Measurements from ENCODE around the gene MAML2. TPM values are rescaled to one million over a fixed set of nuclear protein-coding genes. Genes with fewer than 3 reads are reported as not detected.

Gene MAML2
- total RNA-seq, 1 experiment from 2014 or later, result 2.7 TPM

DNA sequence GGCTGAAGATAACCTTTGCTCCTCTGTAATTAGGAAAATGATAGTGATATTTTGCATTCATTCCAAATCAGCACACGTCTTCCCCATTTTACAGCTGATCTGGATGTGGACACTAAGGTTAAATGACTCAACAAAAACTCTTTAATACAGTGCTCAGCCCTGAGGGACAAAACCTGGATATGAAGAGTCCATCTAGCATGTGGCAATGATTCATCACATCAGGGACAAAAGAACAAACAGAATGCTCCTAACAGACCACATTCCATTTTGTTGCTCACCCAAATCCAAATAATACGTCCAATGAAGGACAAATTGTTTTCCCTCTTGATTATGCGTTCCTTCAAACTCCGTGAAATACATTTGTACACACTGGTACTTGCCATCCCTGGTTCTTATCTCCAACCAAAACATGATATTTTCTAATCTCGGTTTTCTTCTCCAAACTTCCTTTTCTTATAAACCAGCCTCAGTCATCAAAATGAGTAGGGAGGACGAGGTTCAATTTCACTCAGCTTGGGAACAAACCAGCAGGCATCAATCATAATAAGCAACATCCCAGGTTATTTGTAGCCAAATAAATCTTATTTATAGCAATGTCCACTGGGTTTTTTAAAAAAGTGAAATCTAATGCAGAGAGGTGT lies 365.3 kb downstream of the MAML2 start:
- Histone ChIP-seq H2BK20ac (ENCODE audit: low read depth, low read length, poor library complexity, severe bottlenecking) (no peak overlapping the region), H3K9ac (ENCODE audit: extremely low read depth, insufficient read length, low read length) (no peak overlapping the region), H3K79me1 (ENCODE audit: insufficient read depth, low read depth, low read length, poor library complexity, severe bottlenecking) (no peaks in the 10 kb centered on the region), H3K18ac (ENCODE audit: insufficient read length, low read depth, low read length) (no peak overlapping the region), H3K27me3 (ENCODE audit: insufficient read depth, low read length) (no peaks in the 10 kb centered on the region), H3K4me1 (ENCODE audit: insufficient read depth, low read length) (no peaks in the 10 kb centered on the region), H2BK120ac (ENCODE audit: low read depth, low read length, poor library complexity, severe bottlenecking) (no peak overlapping the region), H4K91ac (ENCODE audit: insufficient read length, low read depth, low read length) (no peak overlapping the region), H2BK5ac (ENCODE audit: insufficient read length, low read length) (no peak overlapping the region), H2AFZ (ENCODE audit: low read length) (no peak overlapping the region), H3T11ph (ENCODE audit: low read length) (no peak overlapping the region), H3K23me2 (ENCODE audit: insufficient read length, low read depth, low read length, poor library complexity, severe bottlenecking) (no peaks in the 10 kb centered on the region), H4K8ac (replicated peaks; ENCODE audit: insufficient read length, low read depth, low read length) (no peak overlapping the region), H3K27ac (ENCODE audit: insufficient read length, low read depth, low read length) (no peak overlapping the region), H3K4ac (ENCODE audit: low read depth, low read length) (no peak overlapping the region), H3K4me2 (ENCODE audit: insufficient read depth, insufficient read length, low read length) (no peak overlapping the region), H3K14ac (ENCODE audit: insufficient read depth, low read length) (no peak overlapping the region), H3K56ac (ENCODE audit: insufficient read length, low read depth, low read length) (no peak overlapping the region), H4K5ac (ENCODE audit: insufficient read length, low read depth, low read length) (no peak overlapping the region), H3K79me2 (ENCODE audit: insufficient read depth, low read length) (no peaks in the 10 kb centered on the region), H2BK12ac (ENCODE audit: insufficient read length, low read depth, low read length) (no peak overlapping the region), H2BK15ac (ENCODE audit: low read depth, low read length) (no peak overlapping the region), H3K23ac (ENCODE audit: insufficient read length, low read depth, low read length) (no peak overlapping the region), H2AK5ac (ENCODE audit: insufficient read length, low read length) (no peak overlapping the region), H4K20me1 (ENCODE audit: control insufficient read depth, insufficient read depth, insufficient read length) (no peaks in the 10 kb centered on the region), H3K9me3 (ENCODE audit: control insufficient read depth, low read depth, low read length) (no peaks in the 10 kb centered on the region)
- Mint-ChIP-seq H3K9me3 (no peaks in the 10 kb centered on the region), H3K27ac (no peak overlapping the region; a peak in 1 of 7 replicates), H3K36me3 (ENCODE audit: insufficient read depth in 1 of 3, low read depth in 3 of 3) (no peaks in the 10 kb centered on the region; a peak in 1 of 7 replicates), H3K4me3 (no peak overlapping the region), H3K27me3 (ENCODE audit: low read depth) (no peaks in the 10 kb centered on the region), H3K4me1 (no peaks in the 10 kb centered on the region)
- TF ChIP-seq, protein P1, sequence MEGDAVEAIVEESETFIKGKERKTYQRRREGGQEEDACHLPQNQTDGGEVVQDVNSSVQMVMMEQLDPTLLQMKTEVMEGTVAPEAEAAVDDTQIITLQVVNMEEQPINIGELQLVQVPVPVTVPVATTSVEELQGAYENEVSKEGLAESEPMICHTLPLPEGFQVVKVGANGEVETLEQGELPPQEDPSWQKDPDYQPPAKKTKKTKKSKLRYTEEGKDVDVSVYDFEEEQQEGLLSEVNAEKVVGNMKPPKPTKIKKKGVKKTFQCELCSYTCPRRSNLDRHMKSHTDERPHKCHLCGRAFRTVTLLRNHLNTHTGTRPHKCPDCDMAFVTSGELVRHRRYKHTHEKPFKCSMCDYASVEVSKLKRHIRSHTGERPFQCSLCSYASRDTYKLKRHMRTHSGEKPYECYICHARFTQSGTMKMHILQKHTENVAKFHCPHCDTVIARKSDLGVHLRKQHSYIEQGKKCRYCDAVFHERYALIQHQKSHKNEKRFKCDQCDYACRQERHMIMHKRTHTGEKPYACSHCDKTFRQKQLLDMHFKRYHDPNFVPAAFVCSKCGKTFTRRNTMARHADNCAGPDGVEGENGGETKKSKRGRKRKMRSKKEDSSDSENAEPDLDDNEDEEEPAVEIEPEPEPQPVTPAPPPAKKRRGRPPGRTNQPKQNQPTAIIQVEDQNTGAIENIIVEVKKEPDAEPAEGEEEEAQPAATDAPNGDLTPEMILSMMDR (conservative IDR thresholded peaks at IDR 0.05), result no peak
- no peak for DNase-seq
- no CpG with 5 or more reads among the region's 6 CpGs for WGBS (ENCODE audit: extremely low coverage, insufficient read length, low lambda C conversion rate)
